HuH-7.5 (cell line): ENCODE data around the gene ANKRD50.

Experiments used
- DNase-seq: peaks from one replicate; pipeline ENCODE4 v3.0.0; 2011; ENCODE audit warnings: low spot score

ANKRD50 gene

GRCh38 chr4:124636788-124637187, 75.7 kb downstream of the ANKRD50 start:
- no peak for DNase-seq

GRCh38 chr4:124635331-124635730, 77.2 kb downstream of the ANKRD50 start:
- no peak for DNase-seq

GRCh38 chr4:124633285-124633941, 79.1 kb downstream of the ANKRD50 start:
- no peak for DNase-seq

- DNase-seq, result no peak
Measured at GRCh38 chr4:124632439-124632838, 80.1 kb downstream of the ANKRD50 start.

- DNase-seq, result no peak
Measured at GRCh38 chr4:124631760-124632159, 80.8 kb downstream of the ANKRD50 start.

- no peak for DNase-seq
Measured at GRCh38 chr4:124629681-124630080, 82.9 kb downstream of the ANKRD50 start.
